ENCODE measurements around the gene CLCN3. TPM values are rescaled to one million over a fixed set of nuclear protein-coding genes. Genes with fewer than 3 reads are reported as not detected.

CLCN3 gene
- total RNA-seq, 3 donors from 2014 or later (not counting 1 experiment from before 2014, with no cell fraction given) = 20.7 to 26.0 (median 21.0) TPM

- no peaks in the 10 kb centered on the region for H3K36me3 Mint-ChIP-seq
- peaks cover 28 to 36% of the 10 kb centered on the region in 2 donors for H3K4me1 Mint-ChIP-seq
- Histone ChIP-seq H3K36me3 (ENCODE audit: control insufficient read depth, insufficient read depth, low read length) (no peaks in the 10 kb centered on the region), H3K27ac (ENCODE audit: low read length) (no peak overlapping the region), H3K27me3 (ENCODE audit: control insufficient read depth, insufficient read depth, low read length) (no peaks in the 10 kb centered on the region), H3K9me3 (ENCODE audit: control insufficient read depth, insufficient read depth, low read length) (no peaks in the 10 kb centered on the region), H3K4me1 (ENCODE audit: control insufficient read depth, insufficient read depth, low read length) (peaks cover 3% of the 10 kb centered on the region), H3K4me3 (ENCODE audit: low read length) (no peak overlapping the region)
- DNase-seq (no peak), ATAC-seq (peak in 1 of 3 donors; percentile 54)
- no peak for TF ChIP-seq CTCF (IDR thresholded peaks at IDR 0.05)
- no peaks in the 10 kb centered on the region for H3K27me3 Mint-ChIP-seq (ENCODE audit: low read depth in 2 of 2)
- no CpG with 5 or more reads among the region's 1 CpG for WGBS (ENCODE audit: insufficient coverage)
- H3K4me3 Mint-ChIP-seq = no peak overlapping the region
- intact Hi-C loops (cut with micrococcal nuclease) = no loop called here
- H3K9me3 Mint-ChIP-seq = no peaks in the 10 kb centered on the region
- H3K27ac Mint-ChIP-seq = peak overlapping the region; percentile 27 to 42
Observed at GRCh38 chr4:169627307-169627706, 6.9 kb downstream of the CLCN3 start.

GRCh38 chr4:169628579-169628978 lies 8.2 kb downstream of the CLCN3 start:
- no peaks in the 10 kb centered on the region for H3K9me3 ChIP-seq (ENCODE audit: control insufficient read depth, insufficient read depth, low read length)
- intact Hi-C loops (cut with micrococcal nuclease) = no loop called here
- 100% methylated on average over 2 of the region's 2 CpGs for WGBS (ENCODE audit: insufficient coverage)
- Mint-ChIP-seq H3K36me3 (no peaks in the 10 kb centered on the region), H3K27me3 (ENCODE audit: low read depth in 2 of 2) (no peaks in the 10 kb centered on the region), H3K27ac (peak overlapping the region in 1 of 2 donors; percentile 12), H3K4me1 (peaks cover 17 to 23% of the 10 kb centered on the region in 2 donors), H3K4me3 (no peak overlapping the region), H3K9me3 (no peaks in the 10 kb centered on the region)
- no peak for TF ChIP-seq CTCF (IDR thresholded peaks at IDR 0.05)
- ATAC-seq (no peak), DNase-seq (no peak)
- H3K36me3 ChIP-seq (ENCODE audit: control insufficient read depth, insufficient read depth, low read length) = no peaks in the 10 kb centered on the region
- H3K4me1 ChIP-seq (ENCODE audit: control insufficient read depth, insufficient read depth, low read length) = peaks cover 3% of the 10 kb centered on the region
- no peak overlapping the region for H3K27ac ChIP-seq (ENCODE audit: low read length)
- no peaks in the 10 kb centered on the region for H3K27me3 ChIP-seq (ENCODE audit: control insufficient read depth, insufficient read depth, low read length)
- no peak overlapping the region for H3K4me3 ChIP-seq (ENCODE audit: low read length)

GRCh38 chr4:169630069-169630468 lies 9.7 kb downstream of the CLCN3 start:
- ATAC-seq = no peak
- Histone ChIP-seq H3K4me1 (ENCODE audit: control insufficient read depth, insufficient read depth, low read length) (peaks cover 3% of the 10 kb centered on the region), H3K4me3 (ENCODE audit: low read length) (no peak overlapping the region), H3K27ac (ENCODE audit: low read length) (no peak overlapping the region), H3K36me3 (ENCODE audit: control insufficient read depth, insufficient read depth, low read length) (no peaks in the 10 kb centered on the region), H3K27me3 (ENCODE audit: control insufficient read depth, insufficient read depth, low read length) (no peaks in the 10 kb centered on the region), H3K9me3 (ENCODE audit: control insufficient read depth, insufficient read depth, low read length) (no peaks in the 10 kb centered on the region)
- intact Hi-C loops (cut with micrococcal nuclease) = no loop called here
- Mint-ChIP-seq H3K27ac (no peak overlapping the region), H3K27me3 (ENCODE audit: low read depth in 2 of 2) (no peaks in the 10 kb centered on the region), H3K4me1 (peaks cover 18 to 20% of the 10 kb centered on the region in 2 donors), H3K9me3 (no peaks in the 10 kb centered on the region), H3K4me3 (no peak overlapping the region), H3K36me3 (no peaks in the 10 kb centered on the region)
- TF ChIP-seq CTCF (IDR thresholded peaks at IDR 0.05) = no peak
- 81% methylated on average over 3 of the region's 3 CpGs for WGBS (ENCODE audit: insufficient coverage)
- DNase-seq = no peak

GRCh38 chr4:169632896-169633295 lies 12.5 kb downstream of the CLCN3 start:
- Histone ChIP-seq H3K36me3 (ENCODE audit: control insufficient read depth, insufficient read depth, low read length) (peaks cover 16% of the 10 kb centered on the region), H3K9me3 (ENCODE audit: control insufficient read depth, insufficient read depth, low read length) (no peaks in the 10 kb centered on the region), H3K4me3 (ENCODE audit: low read length) (no peak overlapping the region), H3K27me3 (ENCODE audit: control insufficient read depth, insufficient read depth, low read length) (no peaks in the 10 kb centered on the region), H3K27ac (ENCODE audit: low read length) (no peak overlapping the region), H3K4me1 (ENCODE audit: control insufficient read depth, insufficient read depth, low read length) (peaks cover 3% of the 10 kb centered on the region)
- Mint-ChIP-seq H3K4me1 (peaks cover 16 to 22% of the 10 kb centered on the region in 2 donors), H3K9me3 (no peaks in the 10 kb centered on the region), H3K36me3 (peaks cover 10% of the 10 kb centered on the region), H3K27me3 (ENCODE audit: low read depth in 2 of 2) (no peaks in the 10 kb centered on the region), H3K27ac (no peak overlapping the region), H3K4me3 (no peak overlapping the region)
- ATAC-seq (no peak), DNase-seq (no peak)
- TF ChIP-seq CTCF (IDR thresholded peaks at IDR 0.05) = no peak
- intact Hi-C loops (cut with micrococcal nuclease) = no loop called here
- 99% methylated on average over 10 of the region's 11 CpGs for WGBS (ENCODE audit: insufficient coverage)
